HCT116 (cell line): ENCODE measurements around the gene SHCBP1L. TPM values are rescaled to one million over a fixed set of nuclear protein-coding genes. Genes with fewer than 3 reads are reported as not detected.

Experiments
- ATAC-seq: fragments of 200-7000 bp; cut with Tn5 transposase; 2 replicates; pipeline ENCODE4 v1.9.1; 2020; ENCODE audit warnings: mild to moderate bottlenecking, moderate library complexity
- BruUV-seq: library from RNA; stranded (reverse); fragments of 400-500 nt; replicated peaks from 2 replicates; lab custom pipeline; 2021; lab: Mats Ljungman, UMichigan
- CTCF ChIA-PET: fragments of 300-600 bp; sonication (Branson Sonifier 250); formaldehyde crosslinking; loops from one replicate; lab custom pipeline; 2021; ENCODE audit warnings: antibody characterized with exemption; lab: Charles Lee
- POLR2A ChIA-PET: fragments of 300-600, 350-600 bp; sonication (Branson Sonifier 250); formaldehyde crosslinking; loops from one replicate; lab custom pipeline; 2021; ENCODE audit warnings: antibody characterized with exemption; lab: Charles Lee
- RAD21 ChIA-PET, 2 experiments: fragments of 300-600 bp; sonication (Branson Sonifier 250); formaldehyde crosslinking; loops; one replicate each; lab custom pipeline; 2023; ENCODE audit warnings: low total read pairs in 2 of 2; ENCODE audit not compliant: uncharacterized antibody in 2 of 2, unreplicated experiment in 2 of 2, low non-redundant PET in 1 of 2; lab: Charles Lee
- DNase-seq: peaks from one replicate; pipeline ENCODE4 v3.0.0-alpha.2; 2010; ENCODE audit warnings: low read depth, low spot score
- H2AFZ ChIP-seq: fragments of 200-600 bp; shearing (Covaris generic), sonication (generic); 2 replicates; pipeline ENCODE4 v1.6.1; 2017; ENCODE audit warnings: low read depth, mixed run types, mixed read lengths, antibody characterized with exemption, low read length; ENCODE audit not compliant: poor library complexity, severe bottlenecking
- H3K27ac ChIP-seq: 2 replicates; pipeline ENCODE4 v1.5.1; 2012; ENCODE audit warnings: low read depth, low read length
- H3K27me3 ChIP-seq: fragments of 200-600 bp; sonication (generic); 2 replicates; pipeline ENCODE4 v1.6.1; 2016; ENCODE audit warnings: mixed run types, low read length, mixed read lengths; ENCODE audit not compliant: insufficient read depth
- H3K36me3 ChIP-seq, 2 experiments: fragments of 200-500 bp in 1 of 2; fragments of 200-600 bp in 1 of 2; sonication (Bioruptor generic) in 1 of 2; sonication (generic) in 1 of 2; 2 replicates each; pipeline versions ENCODE4 v1.5.1 to v1.6.1; 2014 to 2016; ENCODE audit warnings: low read length in 2 of 2, inconsistent platforms in 1 of 2, mixed read lengths in 1 of 2, mixed run types in 1 of 2; ENCODE audit not compliant: insufficient read depth in 2 of 2, control insufficient read depth in 1 of 2
- H3K4me1 ChIP-seq, 2 experiments: fragments of 200-600 bp in 1 of 2; sonication (generic) in 1 of 2; 2 replicates each; pipeline versions ENCODE4 v1.5.1 to v1.6.1; 2012 to 2017; ENCODE audit warnings: low read length in 2 of 2, inconsistent platforms in 1 of 2, mild to moderate bottlenecking in 1 of 2, mixed read lengths in 1 of 2, mixed run types in 1 of 2, moderate library complexity in 1 of 2; ENCODE audit not compliant: insufficient read depth in 2 of 2, control insufficient read depth in 1 of 2
- H3K4me2 ChIP-seq: fragments of 200-600 bp; sonication (generic); 2 replicates; pipeline ENCODE4 v1.6.1; 2017; ENCODE audit warnings: mixed run types, low read length, mixed read lengths
- H3K4me3 ChIP-seq, 2 experiments: fragments of 200-600 bp in 1 of 2; sonication (generic) in 1 of 2; replicated peaks in 1 of 2; 2 replicates each; pipeline ENCODE4 v1.5.1; 2011 to 2016; ENCODE audit warnings: low read length in 2 of 2, control low read depth in 1 of 2, low read depth in 1 of 2, mild to moderate bottlenecking in 1 of 2, mixed read lengths in 1 of 2, mixed run types in 1 of 2
- H3K79me2 ChIP-seq: fragments of 200-600 bp; sonication (generic); 2 replicates; pipeline ENCODE4 v1.6.1; 2017; ENCODE audit warnings: mild to moderate bottlenecking, mixed run types, low read length, moderate library complexity, mixed read lengths; ENCODE audit not compliant: insufficient read depth
- H3K9ac ChIP-seq: fragments of 200-600 bp; sonication (generic); 2 replicates; pipeline ENCODE4 v1.6.1; 2016; ENCODE audit warnings: low read length, mixed read lengths
- H3K9me2 ChIP-seq: fragments of 200-600 bp; sonication (generic), shearing (Covaris generic); 2 replicates; pipeline ENCODE4 v1.6.1; 2017; ENCODE audit warnings: mixed run types, mild to moderate bottlenecking, moderate library complexity; ENCODE audit not compliant: insufficient read depth
- H3K9me3 ChIP-seq, 2 experiments: fragments of 200-500 bp in 1 of 2; fragments of 200-600 bp in 1 of 2; sonication (Bioruptor generic) in 1 of 2; sonication (generic) in 1 of 2; 2 replicates each; pipeline ENCODE4 v1.6.1; 2014 to 2017; ENCODE audit warnings: low read length in 2 of 2, mixed read lengths in 2 of 2, inconsistent platforms in 1 of 2, low read depth in 1 of 2, mild to moderate bottlenecking in 1 of 2, mixed run types in 1 of 2, moderate library complexity in 1 of 2; ENCODE audit not compliant: control insufficient read depth in 1 of 2, insufficient read depth in 1 of 2
- H4K20me1 ChIP-seq: fragments of 200-600 bp; sonication (generic), shearing (Covaris generic); 2 replicates; pipeline ENCODE4 v1.6.1; 2017; ENCODE audit warnings: mixed run types, mild to moderate bottlenecking, moderate library complexity; ENCODE audit not compliant: insufficient read depth
- ATF3 ChIP-seq: IDR thresholded peaks from 2 replicates; pipeline ENCODE4 v1.6.1; 2012
- CBX3 ChIP-seq: IDR thresholded peaks from 2 replicates; pipeline ENCODE4 v1.6.1; 2012; ENCODE audit warnings: low read depth
- CEBPB ChIP-seq: IDR thresholded peaks from 2 replicates; pipeline ENCODE4 v1.6.1; 2012; ENCODE audit warnings: low read depth
- FOSL1 ChIP-seq: IDR thresholded peaks from 2 replicates; pipeline ENCODE4 v1.6.1; 2012; ENCODE audit warnings: low read depth
- POLR2AphosphoS5 ChIP-seq: IDR thresholded peaks from 2 replicates; pipeline ENCODE4 v1.6.1; 2011; ENCODE audit warnings: mild to moderate bottlenecking, low read depth, low read length, moderate library complexity
- SIN3A ChIP-seq: IDR thresholded peaks from 2 replicates; pipeline ENCODE4 v1.6.1; 2012; ENCODE audit warnings: low read depth
- TCF7L2 ChIP-seq: IDR thresholded peaks from 2 replicates; pipeline ENCODE4 v1.7.0; 2011; ENCODE audit warnings: borderline replicate concordance, inconsistent platforms; ENCODE audit not compliant: insufficient read depth, insufficient read length; ENCODE audit errors: extremely low read depth
- ZBTB33 ChIP-seq: IDR thresholded peaks from 2 replicates; pipeline ENCODE4 v1.6.1; 2011; ENCODE audit warnings: mild to moderate bottlenecking, low read length, moderate library complexity; ENCODE audit not compliant: insufficient replicate concordance; ENCODE audit errors: extremely low read depth
- ZNF274 ChIP-seq: fragments of 200-500 bp; sonication (Bioruptor generic); IDR thresholded peaks from 2 replicates; pipeline ENCODE4 v1.6.1; 2014; ENCODE audit warnings: mild to moderate bottlenecking, low read depth, low read length, inconsistent platforms
- intact Hi-C: fragments of 100-400 bp; cut with micrococcal nuclease; formaldehyde crosslinking; loops from 2 replicates; pipeline ENCODE4 v1.10.0; 2022
- total RNA-seq: library from RNA; stranded (reverse); gene quantifications from one replicate; pipeline ENCODE4 v1.2.1, GENCODE V29; 2021; ENCODE audit not compliant: unreplicated experiment

SHCBP1L gene
- total RNA-seq, 1 experiment from 2014 or later, result not detected

GRCh38 chr1:182930985-182931384 is 22.0 kb downstream of the SHCBP1L start:
- Histone ChIP-seq H3K27ac (no peak overlapping the region), H3K9ac (no peak overlapping the region), H3K36me3 (no peaks in the 10 kb centered on the region), H2AFZ (no peak overlapping the region)
- intact Hi-C loops, result no loop called here
- no peak for ATAC-seq
- RAD21 ChIA-PET, result no interaction called here
- TF ChIP-seq CEBPB, result no peak
- TF ChIP-seq, all 23 proteins: peak for 0
- Histone ChIP-seq H3K79me2 (no peaks in the 10 kb centered on the region), H4K20me1 (no peaks in the 10 kb centered on the region), H3K4me1 (no peaks in the 10 kb centered on the region), H3K9me2 (no peaks in the 10 kb centered on the region), H3K9me3 (0 out of 4 replicates have a peak, but pooled peaks cover 0 to 4% of the 10 kb centered on the region in 2 experiments), H3K4me2 (no peak overlapping the region), H3K27me3 (no peaks in the 10 kb centered on the region), H3K4me3 (no peak overlapping the region)
- BruUV-seq, result no TSS peak
- CTCF ChIA-PET, result no interaction called here
- no peak for DNase-seq
- POLR2A ChIA-PET, result no interaction called here

- ATAC-seq, result no peak
These were observed 25.1 kb downstream of the SHCBP1L start for GRCh38 chr1:182927693-182928433.

More at GRCh38 chr1:182927693-182928433, 25.1 kb downstream of the SHCBP1L start:
- intact Hi-C loops, result no loop called here
- H3K4me1 ChIP-seq, result no peaks in the 10 kb centered on the region
- H3K27me3 ChIP-seq, result no peaks in the 10 kb centered on the region
- CTCF ChIA-PET, result interaction anchor here (0.6 kb wide), 1 partner anchor 797 kb away, joined by 3 read pairs; no protein-coding TSS in a partner anchor
- no peak for DNase-seq
- H3K4me3 ChIP-seq, result no peak overlapping the region
- no peak for TF ChIP-seq SIN3A
- TF ChIP-seq ATF3, result no peak
- no peak for TF ChIP-seq FOSL1
- TF ChIP-seq CBX3, result no peak
- no peak for TF ChIP-seq POLR2AphosphoS5
- no peak for TF ChIP-seq ZBTB33
- no peak for TF ChIP-seq ZNF274
- no peak for TF ChIP-seq TCF7L2
- H3K9me3 ChIP-seq, result no peaks in the 10 kb centered on the region; a peak in 1 of 4 replicates
- RAD21 ChIA-PET, result no interaction called here
- no peak overlapping the region for H2AFZ ChIP-seq
- H4K20me1 ChIP-seq, result no peaks in the 10 kb centered on the region
- BruUV-seq, result no TSS peak
- H3K36me3 ChIP-seq, result no peaks in the 10 kb centered on the region
- H3K27ac ChIP-seq, result no peak overlapping the region
- no peak overlapping the region for H3K9ac ChIP-seq
- no peak overlapping the region for H3K4me2 ChIP-seq
- H3K79me2 ChIP-seq, result no peaks in the 10 kb centered on the region
- POLR2A ChIA-PET, result no interaction called here
- no peaks in the 10 kb centered on the region for H3K9me2 ChIP-seq
